PC-3 (cell line): ENCODE results near the gene UTS2. TPM values are rescaled to one million over a fixed set of nuclear protein-coding genes. Genes with fewer than 3 reads are reported as not detected.

Source experiments
- ATAC-seq: fragments of 200-7000 bp; cut with Tn5 transposase; 2 replicates; pipeline ENCODE4 v1.9.1; 2020; ENCODE audit warnings: mild to moderate bottlenecking, moderate library complexity
- BruUV-seq: library from RNA; stranded (reverse); fragments of 400-500 nt; replicated peaks from 2 replicates; lab custom pipeline; 2021; lab: Mats Ljungman, UMichigan
- CTCF ChIA-PET: fragments of 300-600 bp; sonication (Branson Sonifier 250); formaldehyde crosslinking; loops from one replicate; lab custom pipeline; 2022; ENCODE audit warnings: antibody characterized with exemption; lab: Charles Lee
- POLR2A ChIA-PET: fragments of 300-600 bp; sonication (Branson Sonifier 250); formaldehyde crosslinking; loops from one replicate; lab custom pipeline; 2022; ENCODE audit warnings: antibody characterized with exemption; ENCODE audit not compliant: unreplicated experiment; lab: Charles Lee
- DNase-seq: peaks from one replicate; pipeline ENCODE4 v3.0.0-alpha.2; 2015
- H2AFZ ChIP-seq: fragments of 300-600 bp; sonication (generic); 2 replicates; pipeline ENCODE4 v1.6.0; 2016; ENCODE audit warnings: antibody characterized with exemption, low read length
- H3F3A ChIP-seq: fragments of 300-600 bp; sonication (generic); one replicate; pipeline ENCODE4 v1.6.0; 2017; ENCODE audit warnings: antibody characterized with exemption, low read length, control low read depth, mild to moderate bottlenecking; ENCODE audit not compliant: unreplicated experiment
- H3K27ac ChIP-seq: fragments of 300-600 bp; sonication (generic); 2 replicates; pipeline ENCODE4 v1.5.1; 2016; ENCODE audit warnings: mild to moderate bottlenecking, low read length
- H3K27me3 ChIP-seq: fragments of 300-600 bp; sonication (generic); 2 replicates; pipeline ENCODE4 v1.6.1; 2016; ENCODE audit warnings: low read length, mixed read lengths
- H3K36me3 ChIP-seq: fragments of 300-600 bp; sonication (generic); 2 replicates; pipeline ENCODE4 v1.6.1; 2016; ENCODE audit warnings: low read depth, mixed run types, low read length, mixed read lengths
- H3K4me1 ChIP-seq: fragments of 300-600 bp; sonication (generic); 2 replicates; pipeline ENCODE4 v1.5.1; 2016; ENCODE audit warnings: low read length; ENCODE audit not compliant: insufficient read depth
- H3K4me2 ChIP-seq: fragments of 300-600 bp; sonication (generic); 2 replicates; pipeline ENCODE4 v1.6.0; 2016; ENCODE audit warnings: low read length
- H3K4me3 ChIP-seq: fragments of 300-600 bp; sonication (generic); 2 replicates; pipeline ENCODE4 v1.5.1; 2016; ENCODE audit warnings: mild to moderate bottlenecking, low read length, mixed read lengths
- H3K79me2 ChIP-seq: fragments of 300-600 bp; sonication (generic); 2 replicates; pipeline ENCODE4 v1.6.1; 2017; ENCODE audit warnings: low read length, mixed read lengths
- H3K9ac ChIP-seq: fragments of 300-600 bp; sonication (generic); 2 replicates; pipeline ENCODE4 v1.6.0; 2016; ENCODE audit warnings: mild to moderate bottlenecking, low read length
- H3K9me2 ChIP-seq: fragments of 300-600 bp; sonication (generic); replicated peaks from 2 replicates; pipeline ENCODE4 v1.6.1; 2016; ENCODE audit warnings: mixed run types, low read length, mixed read lengths
- H3K9me3 ChIP-seq: fragments of 300-600 bp; sonication (generic); 2 replicates; pipeline ENCODE4 v1.6.1; 2016; ENCODE audit warnings: low read length, mixed read lengths
- H4K20me1 ChIP-seq: fragments of 300-600 bp; sonication (generic); 2 replicates; pipeline ENCODE4 v1.6.1; 2016; ENCODE audit warnings: low read length, mixed read lengths
- EZH2 ChIP-seq: fragments of 300-600 bp; sonication (generic); IDR thresholded peaks from one replicate; pipeline ENCODE4 v1.6.1; 2017; ENCODE audit warnings: antibody characterized with exemption, mild to moderate bottlenecking, low read length; ENCODE audit not compliant: unreplicated experiment
- EZH2phosphoT487 ChIP-seq: fragments of 300-600 bp; sonication (generic); IDR thresholded peaks from 2 replicates; pipeline ENCODE4 v1.6.1; 2018; ENCODE audit warnings: mild to moderate bottlenecking, antibody characterized with exemption, low read length, borderline replicate concordance
- intact Hi-C: fragments of 100-400 bp; cut with micrococcal nuclease; formaldehyde crosslinking; loops from 2 replicates; pipeline ENCODE4 v1.9.0; 2023
- total RNA-seq: library from RNA; depleted of rRNA; stranded (reverse); fragments of >200 nt; gene quantifications from 2 replicates; pipeline ENCODE4 v1.2.3, GENCODE V29; 2014
- TF ChIP-seq, protein P1 (sequence below): fragments of 300-600 bp; sonication (generic); conservative IDR thresholded peaks from 2 replicates; pipeline ENCODE4 v1.5.1; 2017; ENCODE audit warnings: antibody characterized with exemption, low read depth, mild to moderate bottlenecking, low read length

Gene UTS2
- total RNA-seq, 1 experiment from 2014 or later, result not detected

DNA sequence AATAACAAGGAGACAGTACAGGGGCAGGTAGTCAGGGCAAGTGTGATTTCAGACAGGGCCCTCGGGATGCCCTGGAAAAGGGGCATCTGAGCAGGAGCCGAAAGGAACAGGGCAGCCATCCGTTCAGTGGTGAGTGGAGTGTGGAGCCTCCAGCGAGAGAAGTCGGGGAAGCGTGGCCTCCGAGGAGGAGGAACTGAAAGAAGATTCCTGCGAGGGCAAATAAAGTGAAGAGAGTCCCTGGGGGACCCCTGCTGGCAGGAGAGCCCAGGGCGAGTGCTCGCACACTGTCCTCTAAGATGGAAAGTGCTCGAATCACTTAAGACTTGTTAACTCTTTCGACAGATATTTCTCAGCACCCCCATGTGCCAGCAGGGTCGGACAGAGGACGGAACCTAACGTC, 3.5 kb upstream of the UTS2 start:
- ChIA-PET POLR2A (no interaction called here), CTCF (no interaction called here)
- H3K36me3 ChIP-seq, result no peaks in the 10 kb centered on the region
- H3K4me1 ChIP-seq, result no peaks in the 10 kb centered on the region
- no peak overlapping the region for H2AFZ ChIP-seq
- ATAC-seq (no peak), DNase-seq (no peak)
- H4K20me1 ChIP-seq, result no peaks in the 10 kb centered on the region
- no peaks in the 10 kb centered on the region for H3K79me2 ChIP-seq
- no TSS peak for BruUV-seq
- no peak overlapping the region for H3K4me3 ChIP-seq
- no peaks in the 10 kb centered on the region for H3K9me3 ChIP-seq
- H3K9ac ChIP-seq, result no peak overlapping the region
- intact Hi-C loops, result no loop called here
- no peaks in the 10 kb centered on the region for H3K27me3 ChIP-seq
- no peaks in the 10 kb centered on the region for H3F3A ChIP-seq
- TF ChIP-seq, protein P1, sequence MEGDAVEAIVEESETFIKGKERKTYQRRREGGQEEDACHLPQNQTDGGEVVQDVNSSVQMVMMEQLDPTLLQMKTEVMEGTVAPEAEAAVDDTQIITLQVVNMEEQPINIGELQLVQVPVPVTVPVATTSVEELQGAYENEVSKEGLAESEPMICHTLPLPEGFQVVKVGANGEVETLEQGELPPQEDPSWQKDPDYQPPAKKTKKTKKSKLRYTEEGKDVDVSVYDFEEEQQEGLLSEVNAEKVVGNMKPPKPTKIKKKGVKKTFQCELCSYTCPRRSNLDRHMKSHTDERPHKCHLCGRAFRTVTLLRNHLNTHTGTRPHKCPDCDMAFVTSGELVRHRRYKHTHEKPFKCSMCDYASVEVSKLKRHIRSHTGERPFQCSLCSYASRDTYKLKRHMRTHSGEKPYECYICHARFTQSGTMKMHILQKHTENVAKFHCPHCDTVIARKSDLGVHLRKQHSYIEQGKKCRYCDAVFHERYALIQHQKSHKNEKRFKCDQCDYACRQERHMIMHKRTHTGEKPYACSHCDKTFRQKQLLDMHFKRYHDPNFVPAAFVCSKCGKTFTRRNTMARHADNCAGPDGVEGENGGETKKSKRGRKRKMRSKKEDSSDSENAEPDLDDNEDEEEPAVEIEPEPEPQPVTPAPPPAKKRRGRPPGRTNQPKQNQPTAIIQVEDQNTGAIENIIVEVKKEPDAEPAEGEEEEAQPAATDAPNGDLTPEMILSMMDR, result no peak
- TF ChIP-seq EZH2phosphoT487 (no peak), EZH2 (no peak)
- no peak overlapping the region for H3K27ac ChIP-seq
- no peak overlapping the region for H3K4me2 ChIP-seq
- H3K9me2 ChIP-seq, result no peaks in the 10 kb centered on the region

DNA sequence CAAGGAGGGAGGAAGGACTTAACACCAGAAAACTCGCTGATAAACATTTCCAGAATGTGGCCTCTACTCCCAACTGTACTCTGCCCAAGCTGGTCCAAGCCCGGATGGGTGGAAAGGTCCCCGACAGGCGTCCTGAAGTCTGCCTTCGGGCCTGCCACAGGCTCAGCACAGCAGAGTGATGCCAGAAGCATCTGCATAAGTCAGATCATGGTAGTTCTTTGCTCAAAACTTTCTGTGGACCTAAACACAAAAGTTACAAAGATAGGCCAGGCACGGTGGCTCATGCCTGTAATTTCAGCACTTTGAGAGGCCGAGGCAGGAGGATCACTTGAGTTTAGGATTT, 790 bp upstream of the UTS2 start:
- no peaks in the 10 kb centered on the region for H3K79me2 ChIP-seq
- H2AFZ ChIP-seq, result no peak overlapping the region
- ChIA-PET POLR2A (no interaction called here), CTCF (no interaction called here)
- BruUV-seq, result no TSS peak
- no peaks in the 10 kb centered on the region for H3F3A ChIP-seq
- intact Hi-C loops, result loop anchor here (5.0 kb wide), 1 partner anchor 39 kb away; no protein-coding TSS in a partner anchor
- no peaks in the 10 kb centered on the region for H3K36me3 ChIP-seq
- H3K4me2 ChIP-seq, result no peak overlapping the region
- H4K20me1 ChIP-seq, result no peaks in the 10 kb centered on the region
- H3K9ac ChIP-seq, result no peak overlapping the region
- ATAC-seq, result no peak
- H3K4me3 ChIP-seq, result no peak overlapping the region
- H3K9me3 ChIP-seq, result no peaks in the 10 kb centered on the region
- DNase-seq, result no peak
- H3K9me2 ChIP-seq, result no peaks in the 10 kb centered on the region
- no peaks in the 10 kb centered on the region for H3K4me1 ChIP-seq
- H3K27ac ChIP-seq, result no peak overlapping the region
- no peaks in the 10 kb centered on the region for H3K27me3 ChIP-seq
- TF ChIP-seq, protein P1, result no peak
- TF ChIP-seq EZH2, result no peak
- no peak for TF ChIP-seq EZH2phosphoT487

DNA sequence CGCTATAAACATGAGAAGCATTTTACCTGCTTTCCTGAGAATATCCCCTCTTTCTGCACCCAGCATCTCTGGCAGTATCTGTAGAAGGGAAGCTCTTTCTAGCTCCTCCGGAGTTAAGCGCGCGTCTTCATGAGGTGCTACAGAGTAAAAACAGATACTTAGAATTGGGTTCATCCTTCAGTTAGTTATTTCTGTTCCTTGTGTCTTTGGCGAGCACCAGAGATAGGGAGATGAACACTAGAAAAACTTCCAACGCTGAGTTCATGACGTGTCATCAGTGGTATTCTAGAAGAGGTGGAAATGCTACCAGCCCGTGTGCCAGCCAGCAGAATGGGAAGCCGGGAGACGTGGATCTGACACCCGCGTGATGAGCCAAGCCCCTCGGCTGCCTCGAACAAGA, 2.1 kb downstream of the UTS2 start:
- Histone ChIP-seq H3K9me3 (no peaks in the 10 kb centered on the region), H3K27ac (no peak overlapping the region), H4K20me1 (no peaks in the 10 kb centered on the region), H3K9me2 (no peaks in the 10 kb centered on the region), H3K27me3 (no peaks in the 10 kb centered on the region), H3K4me1 (peaks cover 8% of the 10 kb centered on the region), H3K9ac (no peak overlapping the region), H3K4me2 (no peak overlapping the region), H3K36me3 (no peaks in the 10 kb centered on the region), H3F3A (no peaks in the 10 kb centered on the region), H3K4me3 (no peak overlapping the region), H3K79me2 (no peaks in the 10 kb centered on the region), H2AFZ (no peak overlapping the region)
- ATAC-seq (no peak), DNase-seq (no peak)
- ChIA-PET POLR2A (no interaction called here), CTCF (no interaction called here)
- TF ChIP-seq, protein P1, result no peak
- TF ChIP-seq EZH2 (no peak), EZH2phosphoT487 (no peak)
- no TSS peak for BruUV-seq
- intact Hi-C loops, result loop anchor here (5.0 kb wide), 1 partner anchor 42 kb away; no protein-coding TSS in a partner anchor
